Karpas-422 (cell line): Measurements from ENCODE around the gene WNK3. TPM values are rescaled to one million over a fixed set of nuclear protein-coding genes. Genes with fewer than 3 reads are reported as not detected.

ENCODE experiments used
- DNase-seq: peaks from one replicate; pipeline ENCODE4 v3.0.0-alpha.2; 2015
- H2AFZ ChIP-seq: fragments of 200-600 bp; sonication (generic); 2 replicates; pipeline ENCODE4 v1.6.1; 2014; ENCODE audit warnings: antibody characterized with exemption, low read length, mixed read lengths
- H3K27ac ChIP-seq: fragments of 200-600 bp; sonication (generic); 2 replicates; pipeline ENCODE4 v1.5.1; 2014; ENCODE audit warnings: mild to moderate bottlenecking, low read length, moderate library complexity
- H3K27me3 ChIP-seq: fragments of 200-600 bp; sonication (generic); 2 replicates; pipeline ENCODE4 v1.6.1; 2014; ENCODE audit warnings: low read length, mixed read lengths
- H3K36me3 ChIP-seq: fragments of 200-600 bp; sonication (generic); 2 replicates; pipeline ENCODE4 v1.6.1; 2014; ENCODE audit warnings: low read length, mixed read lengths; ENCODE audit not compliant: insufficient read depth
- H3K4me1 ChIP-seq: fragments of 200-600 bp; sonication (generic); 2 replicates; pipeline ENCODE4 v1.6.1; 2014; ENCODE audit warnings: mild to moderate bottlenecking, low read length, mixed read lengths
- H3K4me2 ChIP-seq: fragments of 200-600 bp; sonication (generic); 2 replicates; pipeline ENCODE4 v1.6.1; 2014; ENCODE audit warnings: low read length, low read depth, mild to moderate bottlenecking; ENCODE audit not compliant: poor library complexity, severe bottlenecking
- H3K4me3 ChIP-seq: fragments of 200-600 bp; sonication (generic); 2 replicates; pipeline ENCODE4 v1.5.1; 2014; ENCODE audit warnings: mild to moderate bottlenecking, antibody characterized with exemption, low read length, mixed read lengths
- H3K79me2 ChIP-seq: fragments of 200-600 bp; sonication (generic); 2 replicates; pipeline ENCODE4 v1.6.1; 2014; ENCODE audit warnings: mild to moderate bottlenecking, low read length, mixed read lengths
- H3K9ac ChIP-seq: fragments of 200-600 bp; sonication (generic); 2 replicates; pipeline ENCODE4 v1.6.0; 2014; ENCODE audit warnings: low read length
- H3K9me2 ChIP-seq: fragments of 200-600 bp; sonication (generic), shearing (Covaris generic); replicated peaks from 2 replicates; pipeline ENCODE4 v1.6.0; 2014; ENCODE audit warnings: mild to moderate bottlenecking, low read length, moderate library complexity; ENCODE audit not compliant: insufficient read depth
- H3K9me3 ChIP-seq: fragments of 300-700, 200-600 bp; sonication (generic); 2 replicates; pipeline ENCODE4 v1.6.1; 2014; ENCODE audit warnings: low read length, mixed read lengths
- H4K20me1 ChIP-seq: fragments of 200-600 bp; sonication (generic); 2 replicates; pipeline ENCODE4 v1.6.1; 2014; ENCODE audit warnings: mild to moderate bottlenecking, antibody characterized with exemption, low read length, low read depth; ENCODE audit not compliant: insufficient read depth
- total RNA-seq: library from RNA; depleted of rRNA; stranded (reverse); fragments of >200 nt; shearing (Covaris generic); gene quantifications from 2 replicates; pipeline ENCODE4 v1.2.3, GENCODE V29; 2014; ENCODE audit warnings: low replicate concordance

WNK3 gene
- total RNA-seq, 1 experiment from 2014 or later = 0.04 TPM

DNA sequence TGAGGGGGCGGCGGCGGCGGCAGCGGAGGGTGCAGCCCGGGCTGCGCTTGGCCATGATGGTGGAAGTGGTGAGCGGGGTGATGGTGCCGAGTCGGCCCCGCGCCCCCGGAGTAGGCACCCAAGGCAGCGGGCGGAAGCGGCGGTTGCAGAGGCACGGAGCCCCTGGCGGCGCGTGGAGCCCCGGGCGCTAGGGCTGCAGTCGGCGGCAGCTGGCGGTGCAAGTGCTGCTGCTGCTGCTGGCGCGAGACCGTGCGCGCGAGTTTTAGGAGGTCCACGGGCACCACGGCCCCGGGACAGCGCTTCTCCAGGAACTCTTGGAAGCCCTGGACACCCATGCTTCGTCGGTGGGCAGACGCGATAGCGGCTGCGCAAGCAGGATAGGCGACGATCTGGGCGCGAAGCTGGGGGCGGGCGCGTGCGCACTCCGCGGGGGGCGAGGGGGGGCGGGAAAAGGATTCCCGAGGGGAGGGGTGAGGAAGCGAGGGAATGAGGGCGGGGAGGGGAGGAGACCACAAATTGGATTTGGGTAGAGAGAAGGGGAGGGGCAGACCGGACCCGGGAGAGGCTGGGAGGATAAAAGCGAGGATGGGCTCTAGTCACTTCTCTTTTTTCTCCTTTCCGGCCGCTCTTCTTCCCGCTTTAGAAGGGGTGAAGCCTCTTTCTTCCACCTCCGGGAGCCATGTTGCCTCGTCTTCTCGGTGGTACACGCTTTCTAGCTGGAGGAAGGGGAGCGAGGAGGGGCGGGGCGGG is 174.8 kb downstream of the WNK3 start, which contains the start of gene FAM120C:
Gene FAM120C, minus strand, starts transcription at position 391 of the 750 bp plus-strand sequence. Its CDS starts 56 bp downstream, at position 335.
- Histone ChIP-seq H3K4me1 (peaks cover 33% of the 10 kb centered on the region), H3K9ac (peak within 1 kb of the TSS; percentile 95), H3K9me2 (no peaks in the 10 kb centered on the region), H3K27ac (peak within 1 kb of the TSS; percentile 75), H3K27me3 (no peaks in the 10 kb centered on the region), H4K20me1 (no peaks in the 10 kb centered on the region), H3K9me3 (no peaks in the 10 kb centered on the region), H3K36me3 (peaks cover 6% of the 10 kb centered on the region; the same call in 1 of the 2 replicates), H3K4me3 (peak within 1 kb of the TSS; percentile 74), H3K79me2 (peaks cover 49% of the 10 kb centered on the region), H3K4me2 (peak within 1 kb of the TSS; percentile 92), H2AFZ (no peak within 1 kb of the TSS)
- DNase-seq = peak; percentile 89

DNA sequence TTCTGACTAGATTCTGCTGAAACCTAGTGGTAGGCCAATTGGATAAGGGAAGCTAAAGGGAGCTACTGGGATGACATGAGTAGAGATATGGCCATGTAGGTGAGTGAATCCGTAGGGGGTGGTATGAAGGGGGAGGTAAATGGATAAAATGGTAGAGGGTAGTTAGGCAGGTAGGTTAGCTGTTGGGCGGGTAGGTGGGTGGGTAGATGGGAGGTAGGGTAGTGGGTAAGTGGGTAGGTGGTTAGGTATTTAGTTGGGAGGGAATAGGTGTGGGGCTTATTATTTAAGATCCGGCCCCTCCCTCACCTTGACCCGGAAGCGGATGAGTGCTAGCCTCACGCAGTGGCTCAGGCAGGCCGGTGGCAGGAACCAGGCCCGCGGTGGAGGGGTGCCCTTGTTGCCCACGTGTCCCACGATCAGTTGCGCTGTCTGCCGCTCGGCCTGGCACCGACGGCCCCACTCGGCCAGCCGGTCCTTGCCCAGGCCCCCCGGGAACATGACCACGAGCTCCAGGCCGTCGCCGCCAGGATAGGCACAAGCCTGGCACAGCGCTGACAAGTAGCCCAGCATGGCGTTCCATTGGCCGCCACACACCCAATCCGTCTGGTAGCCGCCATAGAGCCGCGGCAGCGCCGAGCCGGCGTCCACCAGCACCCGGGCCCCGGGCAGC is 175.5 kb downstream of the WNK3 start:
- Histone ChIP-seq H3K79me2 (peaks cover 56% of the 10 kb centered on the region), H3K27ac (peak overlapping the region; percentile 75), H3K9me2 (no peaks in the 10 kb centered on the region), H3K9ac (peak overlapping the region; percentile 95), H3K27me3 (no peaks in the 10 kb centered on the region), H4K20me1 (no peaks in the 10 kb centered on the region), H2AFZ (no peak overlapping the region), H3K4me1 (peaks cover 33% of the 10 kb centered on the region), H3K36me3 (peaks cover 6% of the 10 kb centered on the region; the same call in 1 of the 2 replicates), H3K4me2 (peak overlapping the region; percentile 92), H3K4me3 (peak overlapping the region; percentile 74), H3K9me3 (no peaks in the 10 kb centered on the region)
- DNase-seq = peak; percentile 86

DNA sequence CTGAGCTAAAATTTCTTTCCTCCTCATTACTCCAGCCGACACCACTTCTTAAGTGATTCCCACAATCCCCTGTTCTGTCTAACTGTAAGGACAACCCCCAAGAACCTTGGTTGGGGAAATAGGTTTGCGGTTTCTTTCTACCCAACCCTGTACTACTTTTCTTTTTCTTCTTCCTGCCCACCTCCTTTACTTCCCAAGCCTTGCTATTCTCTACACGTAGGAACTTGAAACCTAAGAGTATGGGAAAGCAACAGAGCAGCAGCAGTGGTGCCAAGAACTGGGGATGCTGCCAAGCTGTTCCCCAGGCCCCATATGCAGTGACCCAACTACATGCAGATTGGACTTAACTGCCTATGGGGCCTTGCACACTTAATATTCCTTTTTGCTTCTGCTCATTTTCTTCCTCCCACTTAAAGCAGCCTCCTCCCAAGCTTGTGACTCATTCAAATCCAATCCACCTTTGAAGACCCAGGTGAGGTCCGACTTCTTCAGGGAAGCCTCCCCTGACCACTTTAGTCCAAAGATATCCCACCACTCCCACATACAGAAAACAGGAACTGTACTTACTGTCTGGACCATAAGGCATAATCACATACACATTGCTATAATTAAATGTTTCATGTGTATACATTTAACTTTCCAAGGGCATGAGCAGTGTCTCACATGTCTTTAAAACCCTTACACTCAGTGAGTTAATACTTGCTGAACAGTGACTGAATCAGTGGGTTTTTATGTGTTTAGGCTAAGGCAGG is 176.5 kb downstream of the WNK3 start:
- H3K27me3 ChIP-seq = no peaks in the 10 kb centered on the region
- no peak overlapping the region for H2AFZ ChIP-seq
- peaks cover 65% of the 10 kb centered on the region for H3K79me2 ChIP-seq
- H3K4me3 ChIP-seq = peak overlapping the region; percentile 74
- peaks cover 33% of the 10 kb centered on the region for H3K4me1 ChIP-seq
- H3K4me2 ChIP-seq = peak overlapping the region; percentile 92
- no peaks in the 10 kb centered on the region for H4K20me1 ChIP-seq
- H3K36me3 ChIP-seq = peaks cover 11% of the 10 kb centered on the region; the same call in 1 of the 2 replicates
- no peak for DNase-seq
- peak overlapping the region; percentile 95 for H3K9ac ChIP-seq
- H3K9me3 ChIP-seq = no peaks in the 10 kb centered on the region
- no peaks in the 10 kb centered on the region for H3K9me2 ChIP-seq
- H3K27ac ChIP-seq = no peak overlapping the region

DNA sequence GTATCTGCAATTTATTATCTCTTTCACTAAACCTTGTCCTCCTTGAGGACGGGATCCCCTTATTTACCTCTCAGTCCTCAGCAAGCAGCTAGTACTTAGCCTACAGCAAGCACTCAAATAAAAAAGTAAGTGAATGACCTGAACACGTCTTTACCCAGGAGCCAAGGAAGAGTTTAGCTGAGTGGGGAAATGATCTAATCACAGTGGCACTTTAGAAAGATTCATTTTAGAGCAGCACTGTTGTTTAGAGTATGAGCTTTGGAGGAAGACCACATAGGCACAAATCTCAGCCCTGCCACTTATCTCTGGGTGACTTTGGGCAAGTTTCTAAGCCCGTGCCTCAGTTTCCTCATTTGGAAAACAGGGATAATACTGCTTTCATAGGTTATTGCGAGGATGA is 177.4 kb downstream of the WNK3 start:
- no peaks in the 10 kb centered on the region for H3K9me2 ChIP-seq
- H3K4me3 ChIP-seq = peak overlapping the region; percentile 74; the same call in 1 of the 2 replicates
- peaks cover 14% of the 10 kb centered on the region; the same call in 1 of the 2 replicates for H3K36me3 ChIP-seq
- H4K20me1 ChIP-seq = no peaks in the 10 kb centered on the region
- no peak overlapping the region for H3K9ac ChIP-seq
- H3K4me1 ChIP-seq = peaks cover 33% of the 10 kb centered on the region
- H3K9me3 ChIP-seq = no peaks in the 10 kb centered on the region
- no peaks in the 10 kb centered on the region for H3K27me3 ChIP-seq
- H3K27ac ChIP-seq = no peak overlapping the region
- no peak for DNase-seq
- no peak overlapping the region for H2AFZ ChIP-seq
- peak overlapping the region; percentile 92 for H3K4me2 ChIP-seq
- H3K79me2 ChIP-seq = peaks cover 71% of the 10 kb centered on the region

DNA sequence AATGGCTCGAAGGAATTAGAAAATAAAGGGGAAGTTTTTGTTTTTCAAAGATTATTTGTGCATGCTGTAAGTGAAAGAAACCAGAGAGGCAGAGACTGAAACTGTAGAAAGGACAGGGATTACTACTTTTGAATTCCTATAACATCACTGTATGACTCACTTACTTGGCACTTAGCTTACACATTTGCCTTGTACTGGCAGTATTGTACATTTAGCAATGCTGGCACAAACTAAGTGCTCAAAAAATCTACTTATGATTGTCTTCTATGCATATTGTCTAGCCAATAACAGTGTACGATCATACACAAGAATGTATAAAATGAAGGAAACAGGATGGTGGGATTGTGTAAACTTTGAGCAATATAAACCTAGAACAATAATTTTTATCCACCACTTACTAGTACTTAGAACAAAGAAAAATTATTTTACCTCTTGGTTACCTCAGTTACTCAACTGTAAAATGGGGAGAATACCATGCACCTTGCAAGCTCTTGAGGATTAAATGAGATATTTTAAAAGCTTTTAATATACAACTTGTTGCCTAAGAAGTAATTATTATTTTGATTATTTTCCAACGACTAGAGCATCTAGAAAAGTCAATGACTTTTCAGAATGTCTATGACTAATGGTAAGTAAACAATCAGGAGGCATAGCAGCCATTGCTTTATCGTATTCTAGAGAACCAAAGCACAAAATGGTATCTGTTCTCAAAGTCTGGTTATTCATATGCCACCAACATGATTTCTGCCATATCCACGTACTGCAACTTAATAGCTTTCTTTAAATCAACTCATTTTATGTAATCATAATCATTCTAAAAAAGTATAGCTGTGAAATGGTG is 179.5 kb downstream of the WNK3 start:
- H3K4me2 ChIP-seq = peak overlapping the region; percentile 13
- H3K79me2 ChIP-seq = peaks cover 73% of the 10 kb centered on the region
- no peak overlapping the region for H3K4me3 ChIP-seq
- H4K20me1 ChIP-seq = no peaks in the 10 kb centered on the region
- H3K9ac ChIP-seq = no peak overlapping the region
- H3K27ac ChIP-seq = no peak overlapping the region
- H3K36me3 ChIP-seq = peaks cover 25% of the 10 kb centered on the region
- DNase-seq = no peak
- H3K4me1 ChIP-seq = peaks cover 26% of the 10 kb centered on the region
- H3K9me3 ChIP-seq = no peaks in the 10 kb centered on the region
- H3K9me2 ChIP-seq = no peaks in the 10 kb centered on the region
- no peaks in the 10 kb centered on the region for H3K27me3 ChIP-seq
- H2AFZ ChIP-seq = no peak overlapping the region

DNA sequence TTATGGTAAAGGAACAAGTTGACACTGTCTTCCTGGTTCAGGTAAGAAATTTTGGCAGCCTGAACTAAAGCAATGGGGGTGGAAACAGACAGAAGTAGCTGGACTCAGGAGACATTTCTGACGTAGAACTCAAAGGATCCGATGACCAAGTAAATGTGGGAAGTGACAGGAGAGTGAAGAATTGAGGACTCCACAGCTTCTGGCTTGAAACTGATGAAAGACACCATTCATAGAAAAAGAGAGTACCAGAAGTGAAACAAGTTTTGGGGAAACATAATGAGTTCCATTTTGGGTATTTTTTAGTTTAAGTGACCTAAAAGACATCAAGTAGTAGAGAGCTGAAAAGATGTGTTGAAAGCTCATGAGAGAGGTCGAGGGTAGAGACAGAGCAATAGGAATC is 180.5 kb downstream of the WNK3 start:
- DNase-seq = no peak
- H4K20me1 ChIP-seq = no peaks in the 10 kb centered on the region
- H3K36me3 ChIP-seq = peaks cover 25% of the 10 kb centered on the region
- H3K79me2 ChIP-seq = peaks cover 67% of the 10 kb centered on the region
- H3K9me3 ChIP-seq = no peaks in the 10 kb centered on the region
- H3K27ac ChIP-seq = no peak overlapping the region
- H3K9ac ChIP-seq = no peak overlapping the region
- H3K9me2 ChIP-seq = no peaks in the 10 kb centered on the region
- no peaks in the 10 kb centered on the region for H3K27me3 ChIP-seq
- H2AFZ ChIP-seq = no peak overlapping the region
- no peak overlapping the region for H3K4me2 ChIP-seq
- H3K4me1 ChIP-seq = peaks cover 26% of the 10 kb centered on the region
- no peak overlapping the region for H3K4me3 ChIP-seq

DNA sequence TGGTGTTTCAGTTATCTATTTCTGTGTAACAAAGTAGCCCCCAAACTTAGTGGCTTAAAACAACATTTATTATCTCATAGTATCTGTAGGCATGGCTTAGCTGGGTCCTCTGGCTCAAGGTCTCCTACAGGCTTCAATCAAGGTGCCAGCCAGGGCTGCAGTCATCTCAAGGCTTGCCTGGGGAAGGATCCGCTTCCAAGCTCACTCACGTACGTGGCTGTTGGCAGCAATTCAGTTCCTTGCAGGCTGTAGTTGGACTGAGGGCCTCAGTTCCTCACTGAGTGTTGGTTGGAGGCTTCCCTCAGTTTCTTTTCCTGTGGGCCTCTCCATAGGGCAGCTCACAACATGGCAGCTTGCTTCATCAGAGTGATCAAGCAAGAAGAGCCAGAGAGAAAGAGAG is 184.1 kb downstream of the WNK3 start:
- Histone ChIP-seq H3K4me3 (no peak overlapping the region), H3K4me1 (peaks cover under 1% of the 10 kb centered on the region; the same call in 1 of the 2 replicates), H3K36me3 (peaks cover 20% of the 10 kb centered on the region), H3K9me2 (no peaks in the 10 kb centered on the region), H3K79me2 (peaks cover 32% of the 10 kb centered on the region), H2AFZ (no peak overlapping the region), H3K27ac (no peak overlapping the region), H3K27me3 (no peaks in the 10 kb centered on the region), H3K9me3 (no peaks in the 10 kb centered on the region), H3K4me2 (no peak overlapping the region), H3K9ac (no peak overlapping the region), H4K20me1 (no peaks in the 10 kb centered on the region)
- DNase-seq = no peak
